H7 (cell line): Measurements from ENCODE around the gene NPAS3. TPM values are rescaled to one million over a fixed set of nuclear protein-coding genes. Genes with fewer than 3 reads are reported as not detected.
"Not testable (repeated sequence)": the region's sequence is repeated elsewhere in the genome, so short reads cannot be mapped to it uniquely, and the experiment has no call there.

Source experiments
- DNase-seq: peaks from one replicate; pipeline ENCODE4 v3.0.0; 2012
- H3K27me3 ChIP-seq: 2 replicates; pipeline ENCODE4 v1.6.0; 2011; ENCODE audit warnings: mild to moderate bottlenecking, low read length; ENCODE audit not compliant: control insufficient read depth, insufficient read depth
- H3K36me3 ChIP-seq: replicated peaks from 2 replicates; pipeline ENCODE4 v1.5.1; 2011; ENCODE audit warnings: low read length; ENCODE audit not compliant: control insufficient read depth, insufficient read depth
- H3K4me3 ChIP-seq: 2 replicates; pipeline ENCODE4 v1.5.1; 2011; ENCODE audit warnings: low read depth, mild to moderate bottlenecking, control low read depth, low read length, moderate library complexity; ENCODE audit not compliant: insufficient read depth
- total RNA-seq: library from RNA; depleted of rRNA; stranded (reverse); fragments of >200 nt; shearing (Covaris generic); gene quantifications from 2 replicates; pipeline ENCODE4 v1.2.3, GENCODE V29; 2014

NPAS3 gene
- total RNA-seq, 1 experiment from 2014 or later: 4.3 TPM

- H3K4me3 ChIP-seq: no peak overlapping the region
- no peaks in the 10 kb centered on the region for H3K27me3 ChIP-seq
- no peak for DNase-seq
- H3K36me3 ChIP-seq: no peaks in the 10 kb centered on the region
These were observed 123.8 kb downstream of the NPAS3 start for GRCh38 chr14:33062476-33062875.

GRCh38 chr14:33062881-33063280 is 124.2 kb downstream of the NPAS3 start:
- no peaks in the 10 kb centered on the region for H3K27me3 ChIP-seq
- H3K36me3 ChIP-seq: no peaks in the 10 kb centered on the region
- H3K4me3 ChIP-seq: no peak overlapping the region
- DNase-seq: no peak

GRCh38 chr14:33063521-33063920 is 124.8 kb downstream of the NPAS3 start:
- Histone ChIP-seq H3K27me3 (no peaks in the 10 kb centered on the region), H3K36me3 (no peaks in the 10 kb centered on the region), H3K4me3 (no peak overlapping the region)
- DNase-seq: no peak

GRCh38 chr14:33065634-33066033 is 127.0 kb downstream of the NPAS3 start:
- Histone ChIP-seq H3K27me3 (no peaks in the 10 kb centered on the region), H3K4me3 (no peak overlapping the region), H3K36me3 (no peaks in the 10 kb centered on the region)
- no peak for DNase-seq

GRCh38 chr14:33068040-33068439 is 129.4 kb downstream of the NPAS3 start:
- H3K27me3 ChIP-seq: no peaks in the 10 kb centered on the region
- no peak for DNase-seq
- H3K36me3 ChIP-seq: no peaks in the 10 kb centered on the region
- H3K4me3 ChIP-seq: no peak overlapping the region

GRCh38 chr14:33068626-33069025 is 129.9 kb downstream of the NPAS3 start:
- Histone ChIP-seq H3K36me3 (no peaks in the 10 kb centered on the region), H3K4me3 (no peak overlapping the region), H3K27me3 (no peaks in the 10 kb centered on the region)
- DNase-seq: no peak

DNA sequence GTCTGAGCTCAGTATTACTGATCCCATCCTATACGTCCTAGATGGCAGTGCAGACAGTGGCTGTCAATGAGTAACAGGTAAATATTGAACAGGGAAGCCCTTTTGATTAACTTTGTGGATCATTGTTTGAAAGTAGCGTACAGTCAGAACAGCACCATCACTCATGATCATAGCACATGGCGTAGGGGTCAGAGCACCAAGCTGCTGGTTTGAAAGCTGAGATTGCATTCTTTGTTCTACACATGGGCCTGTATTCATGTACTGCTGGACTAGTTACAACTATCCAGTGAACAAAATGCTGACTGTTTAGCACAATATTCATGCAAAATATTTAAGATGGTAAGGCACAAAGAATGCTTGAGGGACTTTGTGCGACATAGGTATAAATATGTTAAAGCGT is 131.8 kb downstream of the NPAS3 start:
- no peaks in the 10 kb centered on the region for H3K27me3 ChIP-seq
- no peak overlapping the region for H3K4me3 ChIP-seq
- DNase-seq: no peak
- H3K36me3 ChIP-seq: no peaks in the 10 kb centered on the region

DNA sequence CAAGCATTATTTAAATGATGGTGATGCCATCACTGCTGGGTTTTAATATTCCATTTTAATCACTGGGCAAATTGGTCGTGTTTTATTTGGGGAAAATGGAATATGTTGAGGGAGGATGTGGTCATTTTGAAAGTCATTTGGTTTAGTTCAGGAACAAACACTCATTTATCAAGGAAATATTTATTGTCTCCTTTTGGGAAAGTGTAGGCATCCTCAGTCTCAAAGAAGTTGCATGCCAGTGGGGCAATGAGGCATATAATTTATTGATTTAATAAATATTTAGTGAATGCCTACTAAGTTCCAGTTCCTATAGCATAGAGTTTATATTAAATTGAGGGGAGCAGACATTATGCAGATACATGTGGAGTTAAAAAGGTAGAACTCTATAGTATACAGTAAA is 134.3 kb downstream of the NPAS3 start:
- H3K27me3 ChIP-seq: no peaks in the 10 kb centered on the region

GRCh38 chr14:33081259-33081658 is 142.6 kb downstream of the NPAS3 start:
- no peaks in the 10 kb centered on the region for H3K36me3 ChIP-seq
- DNase-seq: no peak
- no peaks in the 10 kb centered on the region for H3K27me3 ChIP-seq
- H3K4me3 ChIP-seq: no peak overlapping the region

More for the DNA sequence above, 134.3 kb downstream of the NPAS3 start:
- DNase-seq: no peak
- Histone ChIP-seq H3K36me3 (no peaks in the 10 kb centered on the region), H3K4me3 (no peak overlapping the region)

DNA sequence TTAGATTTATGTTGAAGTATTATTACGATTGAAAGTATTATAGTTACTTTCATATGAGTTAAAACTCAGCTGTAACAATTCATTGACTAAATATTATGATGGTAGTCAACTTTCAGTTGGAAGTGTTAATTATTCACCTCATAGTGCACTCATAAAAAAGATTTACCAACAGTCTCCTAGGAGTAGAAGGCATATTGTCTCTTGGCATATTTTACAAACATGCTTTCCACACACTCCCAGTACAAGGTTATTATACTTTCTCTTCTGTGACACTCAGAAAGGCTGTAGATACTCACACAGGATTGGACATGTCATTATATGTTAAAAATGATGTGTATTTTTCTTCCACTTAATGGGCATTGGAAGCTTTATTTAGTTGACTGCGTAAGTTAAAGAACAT is 147.1 kb downstream of the NPAS3 start:
- H3K27me3 ChIP-seq: no peaks in the 10 kb centered on the region
- no peaks in the 10 kb centered on the region for H3K36me3 ChIP-seq
- no peak for DNase-seq
- no peak overlapping the region for H3K4me3 ChIP-seq

DNA sequence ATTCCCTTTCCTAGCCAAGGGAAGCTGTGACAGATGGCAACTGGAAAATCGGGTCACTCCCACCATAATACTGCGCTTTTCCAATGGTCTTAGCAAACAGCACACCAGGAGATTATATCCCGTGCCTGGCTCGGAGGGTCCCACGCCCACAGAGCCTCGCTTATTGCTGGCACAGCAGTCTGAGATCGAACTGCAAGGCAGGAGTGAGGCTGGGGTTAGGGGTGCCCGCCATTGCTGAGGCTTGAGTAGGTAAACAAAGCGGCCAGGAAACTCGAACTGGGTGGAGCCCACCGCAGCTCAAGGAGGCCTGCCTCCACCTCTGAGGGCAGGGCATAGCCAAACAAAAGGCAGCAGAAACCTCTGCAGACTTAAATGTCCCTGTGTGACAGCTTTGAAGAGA is 149.6 kb downstream of the NPAS3 start:
- H3K27me3 ChIP-seq, H3K4me3 ChIP-seq, H3K36me3 ChIP-seq, DNase-seq: not testable (repeated sequence)

DNA sequence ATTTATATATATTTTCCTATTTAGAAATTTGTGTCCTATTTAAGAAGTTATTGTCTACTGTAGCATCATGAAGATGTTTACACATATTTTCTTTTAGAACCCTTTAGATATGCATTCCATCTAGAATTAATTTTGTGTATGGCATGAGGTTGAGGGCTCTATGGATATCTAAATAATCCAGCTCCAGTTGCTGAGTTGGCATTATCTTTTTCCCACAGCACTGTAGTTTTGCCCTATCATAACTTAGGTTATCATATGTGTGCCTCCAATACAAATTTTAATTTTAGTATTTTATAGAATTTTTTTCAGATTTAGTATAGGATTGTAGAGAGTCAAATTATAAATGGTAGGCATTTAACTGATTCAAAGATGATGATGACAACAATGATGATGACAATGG is 159.3 kb downstream of the NPAS3 start:
- no peak for DNase-seq
- no peaks in the 10 kb centered on the region for H3K27me3 ChIP-seq
- no peak overlapping the region for H3K4me3 ChIP-seq
- H3K36me3 ChIP-seq: no peaks in the 10 kb centered on the region

GRCh38 chr14:33103489-33103888 is 164.8 kb downstream of the NPAS3 start:
- Histone ChIP-seq H3K27me3 (no peaks in the 10 kb centered on the region), H3K36me3 (no peaks in the 10 kb centered on the region), H3K4me3 (no peak overlapping the region)
- DNase-seq: no peak

GRCh38 chr14:33103966-33104365 is 165.3 kb downstream of the NPAS3 start:
- H3K4me3 ChIP-seq: no peak overlapping the region
- no peaks in the 10 kb centered on the region for H3K27me3 ChIP-seq
- no peak for DNase-seq
- H3K36me3 ChIP-seq: no peaks in the 10 kb centered on the region

DNA sequence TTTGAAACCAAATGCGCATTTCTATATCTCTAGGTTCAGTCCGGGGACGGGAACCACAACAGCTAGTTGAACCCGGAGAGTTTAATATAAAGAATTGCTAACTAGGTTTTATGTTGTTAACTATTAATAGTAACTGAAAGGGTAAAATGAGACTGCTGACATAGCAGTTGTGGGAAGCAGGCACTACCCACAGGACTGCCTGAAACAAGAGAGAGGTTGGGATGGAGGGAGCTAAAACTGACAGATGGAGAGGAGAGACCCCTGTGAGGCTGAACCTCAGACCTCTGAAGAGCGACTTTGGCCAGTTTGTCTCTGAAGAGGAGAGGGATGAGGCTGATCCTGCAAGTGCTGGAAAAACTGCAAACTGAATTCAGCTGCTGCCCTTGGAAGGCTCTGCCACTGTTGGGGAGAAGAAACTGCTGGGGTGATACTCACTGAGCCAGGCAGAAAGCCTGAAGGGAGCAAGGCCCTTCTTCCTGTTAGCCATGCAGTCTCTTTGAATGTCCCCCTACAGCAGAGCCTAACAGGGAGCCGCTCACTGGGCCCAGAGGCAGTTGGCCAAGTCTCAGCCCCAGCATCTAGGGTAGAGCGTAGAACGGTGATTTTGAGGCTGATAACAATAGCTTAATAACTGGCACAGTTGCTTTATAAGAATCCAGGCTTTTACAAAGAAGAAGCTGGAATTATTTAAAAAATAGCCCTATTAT is 172.2 kb downstream of the NPAS3 start:
- H3K4me3 ChIP-seq: no peak overlapping the region
- no peaks in the 10 kb centered on the region for H3K27me3 ChIP-seq
- no peak for DNase-seq
- no peaks in the 10 kb centered on the region for H3K36me3 ChIP-seq

DNA sequence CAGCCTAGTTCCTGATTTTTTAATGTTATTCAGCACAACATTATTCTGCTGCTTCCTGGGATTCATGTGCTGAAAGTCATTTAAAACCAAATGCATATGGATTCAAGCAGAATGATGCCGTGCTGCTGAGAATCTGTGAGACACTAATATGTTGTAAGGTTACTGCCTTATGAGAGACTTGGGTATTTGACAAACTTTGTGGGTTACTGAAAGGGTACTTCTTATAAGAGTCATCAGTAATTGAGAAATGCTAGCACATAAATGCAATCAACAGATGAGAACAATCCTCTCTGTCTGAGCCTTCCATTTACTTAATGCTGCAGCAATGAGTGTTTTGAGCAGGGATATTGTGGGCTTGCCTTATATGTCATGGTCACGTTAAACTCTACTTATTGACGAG is 175.7 kb downstream of the NPAS3 start:
- no peaks in the 10 kb centered on the region for H3K36me3 ChIP-seq
- H3K27me3 ChIP-seq: no peaks in the 10 kb centered on the region
- DNase-seq: no peak
- H3K4me3 ChIP-seq: no peak overlapping the region
